Activated T-cell treated with anti-CD3 and anti-CD28 coated beads, Interleukin-2, amount 50 U/mL, for 1 hour (primary cell): ENCODE results near the gene NBEA.
"Not testable (repeated sequence)": the region's sequence is repeated elsewhere in the genome, so short reads cannot be mapped to it uniquely, and the experiment has no call there.

ENCODE experiments used
- DNase-seq: peaks from one replicate; pipeline ENCODE4 v3.0.0-alpha.2; 2020

The NBEA gene

GRCh38 chr13:35093356-35093755 is 151.3 kb downstream of the NBEA start:
- DNase-seq = no peak

- DNase-seq = not testable (repeated sequence)
These were observed 164.7 kb downstream of the NBEA start for GRCh38 chr13:35106771-35107170.

GRCh38 chr13:35107535-35107934 is 165.5 kb downstream of the NBEA start:
- no peak for DNase-seq

GRCh38 chr13:35113612-35114011 is 171.5 kb downstream of the NBEA start:
- DNase-seq = not testable (repeated sequence)

GRCh38 chr13:35127466-35127865 is 185.4 kb downstream of the NBEA start:
- no peak for DNase-seq

GRCh38 chr13:35129500-35129899 is 187.4 kb downstream of the NBEA start:
- DNase-seq = no peak

- DNase-seq = no peak
These were observed 189.4 kb downstream of the NBEA start for GRCh38 chr13:35131471-35131870.

GRCh38 chr13:35136585-35136984 is 194.5 kb downstream of the NBEA start:
- no peak for DNase-seq

GRCh38 chr13:35139591-35139990 is 197.5 kb downstream of the NBEA start:
- no peak for DNase-seq

- DNase-seq = no peak
These were observed 198.3 kb downstream of the NBEA start for GRCh38 chr13:35140321-35140720.

- no peak for DNase-seq
These were observed 198.8 kb downstream of the NBEA start for GRCh38 chr13:35140831-35141230.

GRCh38 chr13:35143123-35143522 is 201.1 kb downstream of the NBEA start:
- no peak for DNase-seq

- no peak for DNase-seq
These were observed 202.3 kb downstream of the NBEA start for GRCh38 chr13:35144166-35144890.

GRCh38 chr13:35146686-35147085 is 204.6 kb downstream of the NBEA start:
- no peak for DNase-seq

GRCh38 chr13:35157143-35157755 is 215.2 kb downstream of the NBEA start:
- no peak for DNase-seq

- DNase-seq = no peak
These were observed 217.0 kb downstream of the NBEA start for GRCh38 chr13:35159041-35159440.

GRCh38 chr13:35160896-35161295 is 218.8 kb downstream of the NBEA start:
- no peak for DNase-seq

- DNase-seq = no peak
These were observed 220.3 kb downstream of the NBEA start for GRCh38 chr13:35162420-35162819.

- DNase-seq = no peak
These were observed 221.6 kb downstream of the NBEA start for GRCh38 chr13:35163674-35164073.

GRCh38 chr13:35164324-35164932 is 222.4 kb downstream of the NBEA start:
- DNase-seq = no peak

GRCh38 chr13:35165205-35165604 is 223.1 kb downstream of the NBEA start:
- DNase-seq = no peak

- no peak for DNase-seq
These were observed 237.4 kb downstream of the NBEA start for GRCh38 chr13:35179494-35179893.

- DNase-seq = no peak
These were observed 238.0 kb downstream of the NBEA start for GRCh38 chr13:35179920-35180663.

- DNase-seq = no peak
These were observed 248.2 kb downstream of the NBEA start for GRCh38 chr13:35190241-35190640.
